ENCODE results near the gene STK16.
"Not testable (repeated sequence)": the region's sequence is repeated elsewhere in the genome, so short reads cannot be mapped to it uniquely, and the experiment has no call there.

STK16 gene

DNA sequence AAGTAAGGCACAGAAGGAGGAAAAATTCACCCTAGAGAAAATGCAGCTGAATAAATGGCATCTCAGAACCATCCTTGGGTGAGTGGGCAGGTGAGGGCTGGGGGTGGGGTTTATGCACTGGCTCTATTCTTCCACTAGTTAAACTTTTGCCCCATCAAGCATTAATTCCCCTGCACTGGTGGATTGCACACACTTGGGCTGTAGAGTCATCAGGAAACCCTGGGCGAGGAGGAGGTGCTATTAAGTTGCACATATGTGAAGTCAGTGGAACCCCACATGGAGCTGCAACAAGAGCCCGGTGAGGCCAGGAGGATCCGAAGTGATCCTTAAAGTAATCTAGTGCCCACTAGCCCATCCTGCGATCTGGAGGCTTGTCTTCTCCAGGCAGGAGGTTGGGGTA, 27.1 kb downstream of the STK16 start:
- no peak for DNase-seq

DNA sequence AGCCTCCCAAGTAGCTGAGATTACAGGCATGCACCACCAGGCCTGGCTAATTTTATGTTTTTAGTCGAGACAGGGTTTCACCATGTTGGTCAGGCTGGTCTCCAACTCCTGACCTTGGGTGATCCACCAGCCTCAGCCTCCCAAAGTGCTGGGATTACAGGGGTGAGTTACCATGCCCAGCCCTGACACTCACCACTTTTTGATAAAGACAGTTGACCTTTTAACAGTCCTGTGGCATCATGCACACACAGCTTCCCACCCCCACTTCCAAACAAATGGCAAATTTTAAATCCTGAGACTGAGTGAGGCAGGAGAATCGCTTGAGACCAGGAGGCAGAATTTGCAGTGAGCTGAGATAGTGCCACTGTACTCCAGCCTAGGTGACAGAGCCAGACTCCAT, 27.7 kb downstream of the STK16 start:
- no peak for DNase-seq

DNA sequence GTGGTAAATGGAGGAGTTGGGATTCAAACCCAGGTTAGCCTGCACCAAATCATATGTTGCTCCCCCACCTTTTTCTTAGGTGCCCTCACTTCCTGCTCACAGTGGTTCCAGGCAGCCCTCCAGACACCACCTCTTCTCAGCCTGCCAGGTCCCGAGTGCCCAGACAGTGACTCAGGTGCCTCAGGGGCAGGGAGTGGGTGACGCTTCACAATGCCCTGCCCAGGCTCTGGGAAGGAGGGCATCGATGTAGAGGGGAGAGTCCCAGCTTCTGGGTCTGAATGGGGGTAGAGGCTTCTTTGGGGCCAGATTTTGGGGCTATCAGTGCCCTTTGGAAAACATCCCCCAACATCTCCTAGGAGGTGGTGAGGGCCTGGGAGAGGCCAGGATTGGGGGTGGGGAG, 28.7 kb downstream of the STK16 start:
- DNase-seq: no peak

DNA sequence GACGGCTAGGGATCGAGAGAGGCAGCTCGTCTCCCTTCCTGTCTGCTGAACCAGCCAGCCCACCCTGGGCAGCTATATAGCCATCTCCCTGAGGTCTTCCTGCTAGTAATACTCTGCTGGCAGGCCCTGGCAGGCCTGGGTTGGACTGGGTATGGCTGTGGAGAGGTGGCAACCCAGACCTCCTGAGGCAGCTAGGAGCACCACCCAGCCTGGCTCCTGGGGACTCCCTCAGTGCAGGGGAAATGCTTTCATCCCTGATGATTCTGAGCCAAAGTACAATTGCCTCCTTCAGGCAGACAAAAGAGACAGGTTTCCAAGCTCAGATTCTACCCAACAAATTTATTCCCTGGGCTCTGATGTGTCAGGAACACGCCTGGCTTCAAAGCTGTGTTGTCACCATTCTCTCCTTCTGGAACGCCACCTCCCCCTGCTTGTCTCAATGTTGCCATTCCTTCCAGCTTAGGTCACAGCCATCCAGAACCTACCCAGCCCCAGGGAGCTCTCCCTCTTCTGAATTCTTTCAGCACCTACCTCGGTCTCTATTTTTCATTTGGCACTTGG, 29.2 kb downstream of the STK16 start:
- no peak for DNase-seq

DNA sequence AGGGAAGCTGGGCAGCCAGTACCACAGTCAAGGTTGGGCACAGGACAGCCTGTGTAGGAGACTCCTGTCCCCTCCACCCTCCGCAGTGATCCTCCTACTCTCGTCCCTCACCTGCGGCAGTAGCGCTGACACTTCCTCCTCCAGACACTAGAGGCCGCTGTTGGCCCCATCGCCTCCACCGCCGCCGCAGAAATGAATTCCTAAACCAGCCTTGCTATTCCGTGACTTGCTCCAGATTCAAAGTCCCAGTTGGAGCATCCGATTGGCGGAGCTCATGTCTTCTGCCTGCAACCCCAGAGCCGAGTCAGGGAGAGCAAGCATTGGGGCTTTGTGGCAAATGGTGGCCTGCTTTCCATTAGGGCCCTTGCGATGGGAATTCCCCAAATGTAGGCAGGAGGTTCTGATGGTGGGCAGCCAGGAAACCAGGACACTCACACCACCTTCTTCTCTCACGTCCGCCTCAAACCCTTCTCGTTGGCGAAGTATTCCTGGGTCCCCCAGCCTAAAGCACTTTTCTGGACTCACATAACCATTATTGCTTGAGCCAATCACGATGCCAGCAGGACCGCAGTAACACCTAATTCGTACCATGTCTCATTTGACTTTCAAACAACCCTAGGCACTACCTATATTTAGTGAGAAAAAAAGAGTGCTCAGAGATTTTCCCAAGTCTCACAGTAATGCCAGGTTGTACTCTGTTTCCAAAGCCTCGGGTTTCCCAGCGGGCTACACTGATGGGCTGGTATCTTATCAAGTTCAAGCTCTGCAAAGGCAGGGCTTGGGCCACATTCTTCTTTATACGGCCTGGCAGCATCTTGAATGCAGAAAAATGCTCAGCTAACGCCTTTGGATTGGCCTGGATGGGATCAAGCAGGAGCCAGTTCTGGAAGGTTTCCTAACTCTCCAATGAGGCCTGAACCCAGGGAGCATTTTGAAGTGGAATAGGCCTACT, 32.7 kb downstream of the STK16 start:
- DNase-seq: peak in 1 of 2 experiments; percentile 58

DNA sequence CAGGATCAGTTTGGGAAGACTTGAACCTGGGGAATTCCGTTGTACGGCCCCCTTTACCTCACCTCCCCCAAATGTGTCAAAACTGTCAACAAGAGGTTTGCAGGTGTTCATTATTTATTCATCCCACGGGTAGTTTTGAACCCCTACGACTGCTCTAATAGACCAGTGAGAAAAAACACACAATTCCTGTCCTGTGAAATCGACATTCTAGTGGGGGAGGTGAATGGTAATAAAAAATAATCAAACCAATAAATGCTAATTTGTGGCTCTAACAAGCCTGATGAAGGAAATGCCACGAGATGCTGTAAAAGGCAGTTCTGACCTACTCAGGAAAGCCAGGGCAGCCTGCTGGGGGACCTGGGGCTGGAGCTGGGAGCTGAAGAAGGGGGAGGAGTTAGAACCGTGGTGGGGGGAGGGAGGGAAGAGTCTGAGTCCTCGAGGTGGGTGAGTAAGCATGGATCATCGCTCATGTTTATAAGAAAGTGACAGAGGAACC, 33.4 kb downstream of the STK16 start:
- DNase-seq: peak in 1 of 2 experiments; percentile 69

DNA sequence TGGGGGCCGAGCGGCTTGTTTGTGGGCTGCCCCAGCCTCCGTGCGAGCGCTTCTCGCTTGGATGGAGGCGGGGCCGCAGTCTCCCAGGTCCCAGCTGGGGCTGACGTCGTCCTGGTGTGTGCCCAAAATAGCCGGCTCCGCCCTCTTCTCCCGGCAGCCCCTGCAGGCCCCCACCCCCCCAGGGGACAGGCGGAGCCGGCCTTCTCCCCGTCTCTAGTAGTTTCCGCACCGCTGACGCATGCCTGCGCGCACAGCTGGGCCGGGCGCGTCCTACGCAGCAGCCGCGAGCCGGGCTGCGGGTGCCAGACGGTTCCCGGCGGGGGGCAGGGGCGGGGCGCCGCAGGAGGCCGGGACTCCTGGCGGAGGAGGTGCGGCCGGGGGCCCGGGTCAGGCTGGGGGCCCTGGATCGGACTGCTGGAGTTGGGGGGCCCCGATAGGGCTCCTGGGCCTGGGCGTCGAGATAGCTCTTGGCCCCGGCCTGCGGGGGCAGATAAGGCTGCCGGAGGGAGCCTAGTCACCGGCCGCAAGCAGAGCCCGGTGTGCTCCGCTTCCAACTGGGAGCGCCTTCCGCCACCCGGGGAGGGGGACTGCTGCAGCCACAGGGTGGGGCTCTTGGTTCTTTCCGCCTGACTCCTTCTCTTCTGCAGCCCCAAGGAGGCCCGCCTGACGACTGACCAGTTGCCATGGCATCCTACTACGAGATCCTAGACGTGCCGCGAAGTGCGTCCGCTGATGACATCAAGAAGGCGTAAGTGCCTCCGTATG, 34.1 kb downstream of the STK16 start, which contains the start of gene DNAJB2:
Gene DNAJB2 (plus strand): TSS at position 216 of the 765 bp plus-strand sequence. CDS start 468 bp downstream, at position 684.
- peak; percentile 71 to 98 for DNase-seq

DNA sequence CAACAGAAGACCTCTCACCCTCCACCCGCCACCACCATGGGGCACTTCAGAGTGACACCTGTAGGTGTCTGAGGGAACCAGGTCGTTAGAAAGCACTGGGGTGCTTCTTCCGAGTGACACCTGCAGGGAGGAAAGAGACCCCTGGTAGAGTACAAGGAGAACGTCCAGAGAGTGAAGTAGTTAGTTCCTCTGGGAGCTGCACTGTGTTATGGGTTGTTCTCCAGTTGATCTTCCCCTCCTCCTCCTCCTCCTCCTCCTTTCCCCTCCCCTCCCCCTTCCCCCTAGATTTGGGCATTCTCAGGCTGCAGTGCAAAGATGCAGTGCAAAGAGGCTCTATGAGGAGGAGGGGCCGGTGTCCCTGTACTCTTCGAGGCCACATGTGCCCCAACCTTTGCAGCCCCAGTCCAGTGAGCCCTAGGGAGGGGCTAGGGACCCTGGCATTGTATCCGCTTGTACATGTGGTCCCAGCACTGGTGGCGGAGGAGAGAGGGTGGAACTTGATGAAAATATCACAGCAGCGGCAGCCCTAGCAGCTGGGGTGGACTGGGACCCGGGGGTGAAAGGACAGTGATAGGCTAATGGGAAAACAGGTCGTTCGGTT, 34.7 kb downstream of the STK16 start:
- DNase-seq: no peak

DNA sequence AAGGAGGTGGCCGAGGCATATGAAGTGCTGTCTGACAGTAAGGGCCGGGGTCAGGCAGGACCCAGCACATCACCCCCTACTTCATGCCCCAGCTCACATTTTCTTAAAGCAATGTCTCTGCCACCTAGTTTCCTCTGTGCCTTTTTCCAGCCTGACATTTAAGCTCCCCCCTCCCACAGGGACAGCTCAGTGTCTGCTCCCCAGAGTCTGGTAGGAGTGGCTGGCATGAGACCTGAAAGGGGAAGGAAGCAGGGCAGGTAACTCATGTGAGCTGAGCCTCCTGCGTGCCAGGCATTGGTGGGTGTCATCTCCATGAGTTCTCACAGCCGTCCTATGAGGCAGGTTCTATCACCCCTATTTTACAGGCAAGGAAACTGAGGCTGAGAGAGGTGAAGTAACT, 35.4 kb downstream of the STK16 start:
- DNase-seq: no peak

DNA sequence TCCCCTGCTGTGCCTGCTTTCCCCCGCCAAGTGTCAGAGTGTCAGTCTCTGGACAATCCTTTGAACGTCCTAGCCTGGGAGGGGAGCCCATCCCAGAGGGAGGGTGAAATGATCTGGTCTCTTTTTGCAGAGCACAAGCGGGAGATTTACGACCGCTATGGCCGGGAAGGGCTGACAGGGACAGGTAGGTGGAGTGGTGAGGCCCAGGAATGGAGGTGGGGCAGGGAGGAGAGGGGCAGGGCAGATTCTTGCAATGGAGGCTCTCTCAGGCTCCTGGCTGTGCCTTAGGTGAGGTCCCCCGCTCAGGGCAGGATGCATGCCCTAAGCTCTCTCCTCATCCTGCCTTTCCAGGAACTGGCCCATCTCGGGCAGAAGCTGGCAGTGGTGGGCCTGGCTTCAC, 36.3 kb downstream of the STK16 start:
- DNase-seq: no peak

DNA sequence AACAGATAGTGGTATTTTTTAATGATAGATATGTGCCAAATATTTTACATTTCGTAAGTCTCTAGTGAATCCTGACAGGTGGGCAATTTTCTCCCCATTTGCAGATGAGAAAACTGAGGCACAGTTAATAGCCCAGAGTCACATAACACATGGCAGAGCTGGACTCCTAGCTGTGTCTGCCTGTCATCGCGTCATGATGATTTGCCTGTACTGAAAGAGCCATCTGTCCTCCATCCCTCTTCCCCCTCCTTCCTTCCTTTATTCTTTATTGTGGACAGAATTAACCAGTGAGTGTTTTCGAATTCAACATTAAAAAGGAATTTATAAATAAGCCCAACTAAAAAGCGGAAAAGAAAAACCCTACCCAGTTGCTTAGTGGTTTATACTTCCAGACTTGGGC, 37.1 kb downstream of the STK16 start:
- no peak for DNase-seq

DNA sequence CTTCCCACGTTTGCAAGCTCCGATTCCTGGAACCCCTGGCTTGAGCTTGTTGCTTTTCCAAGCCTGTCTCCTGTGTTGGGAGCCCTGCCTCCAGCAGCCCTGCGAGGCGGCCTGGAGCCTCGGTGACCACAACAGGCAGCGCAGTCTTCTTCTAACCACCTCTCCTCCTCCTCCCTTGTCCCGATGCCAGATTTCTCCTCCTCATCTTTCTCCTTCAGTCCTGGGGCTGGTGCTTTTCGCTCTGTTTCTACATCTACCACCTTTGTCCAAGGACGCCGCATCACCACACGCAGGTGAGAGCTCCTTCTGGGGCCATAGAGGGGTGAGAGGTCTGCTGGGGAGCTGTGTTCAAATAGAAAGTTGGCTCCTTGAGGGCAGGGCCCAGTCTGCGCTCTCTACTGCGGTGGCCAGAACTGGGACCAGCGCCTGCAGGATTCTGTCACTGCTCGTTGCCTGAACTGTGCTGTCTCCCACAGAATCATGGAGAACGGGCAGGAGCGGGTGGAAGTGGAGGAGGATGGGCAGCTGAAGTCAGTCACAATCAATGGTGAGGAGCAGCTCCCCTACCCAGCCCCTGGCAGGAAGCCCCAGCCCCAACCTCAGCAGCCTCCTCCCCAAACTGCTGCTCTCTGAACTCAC, 37.8 kb downstream of the STK16 start:
- DNase-seq: no peak

DNA sequence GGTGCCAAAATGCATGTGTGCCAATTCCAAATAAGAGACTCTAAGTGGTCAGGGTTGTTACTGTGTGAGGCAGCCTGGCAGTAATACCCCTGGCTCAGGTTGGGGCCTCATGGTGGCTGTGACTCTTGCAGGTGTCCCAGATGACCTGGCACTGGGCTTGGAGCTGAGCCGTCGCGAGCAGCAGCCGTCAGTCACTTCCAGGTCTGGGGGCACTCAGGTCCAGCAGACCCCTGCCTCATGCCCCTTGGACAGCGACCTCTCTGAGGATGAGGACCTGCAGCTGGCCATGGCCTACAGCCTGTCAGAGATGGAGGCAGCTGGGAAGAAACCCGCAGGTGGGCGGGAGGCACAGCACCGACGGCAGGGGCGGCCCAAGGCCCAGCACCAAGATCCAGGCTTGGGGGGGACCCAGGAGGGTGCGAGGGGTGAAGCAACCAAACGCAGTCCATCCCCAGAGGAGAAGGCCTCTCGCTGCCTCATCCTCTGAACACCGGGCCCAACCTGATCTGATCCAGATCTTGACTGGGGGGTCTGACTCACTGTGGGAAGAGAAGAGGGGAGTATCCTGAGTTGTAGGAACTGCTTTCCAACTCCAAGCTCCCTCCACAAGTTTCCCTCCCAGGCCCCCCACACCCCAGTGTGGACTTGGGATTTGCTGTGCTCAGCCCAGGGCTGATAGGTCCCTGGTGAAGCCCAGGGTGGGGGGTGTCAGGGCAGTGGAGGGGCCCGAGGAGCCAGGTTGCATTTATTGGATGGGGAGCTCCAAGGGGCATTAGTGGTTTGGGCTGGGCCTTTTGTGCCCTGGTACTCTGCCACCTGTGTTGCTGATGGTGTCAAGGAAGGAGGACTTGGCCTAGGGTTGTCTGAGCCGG, 39.5 kb downstream of the STK16 start:
- no peak for DNase-seq

DNA sequence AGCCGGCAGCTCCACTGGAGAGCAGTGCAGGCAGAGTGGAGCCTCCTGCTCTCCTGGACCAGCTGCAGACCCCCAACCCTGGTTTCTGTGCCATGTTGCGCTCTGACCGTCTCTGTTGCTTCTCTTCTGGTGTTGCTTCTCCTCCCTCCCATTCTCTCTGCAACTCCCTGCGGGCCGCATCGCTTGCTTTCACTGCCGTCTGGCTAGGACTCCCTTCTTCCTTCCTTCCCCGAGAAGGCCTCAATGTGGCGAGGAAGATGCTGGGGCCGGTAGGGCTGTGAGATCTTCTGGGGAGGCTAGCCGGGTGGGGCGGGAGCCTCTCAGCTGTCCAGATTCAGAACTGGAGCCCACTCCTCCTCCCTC, 40.1 kb downstream of the STK16 start:
- DNase-seq: no peak

DNA sequence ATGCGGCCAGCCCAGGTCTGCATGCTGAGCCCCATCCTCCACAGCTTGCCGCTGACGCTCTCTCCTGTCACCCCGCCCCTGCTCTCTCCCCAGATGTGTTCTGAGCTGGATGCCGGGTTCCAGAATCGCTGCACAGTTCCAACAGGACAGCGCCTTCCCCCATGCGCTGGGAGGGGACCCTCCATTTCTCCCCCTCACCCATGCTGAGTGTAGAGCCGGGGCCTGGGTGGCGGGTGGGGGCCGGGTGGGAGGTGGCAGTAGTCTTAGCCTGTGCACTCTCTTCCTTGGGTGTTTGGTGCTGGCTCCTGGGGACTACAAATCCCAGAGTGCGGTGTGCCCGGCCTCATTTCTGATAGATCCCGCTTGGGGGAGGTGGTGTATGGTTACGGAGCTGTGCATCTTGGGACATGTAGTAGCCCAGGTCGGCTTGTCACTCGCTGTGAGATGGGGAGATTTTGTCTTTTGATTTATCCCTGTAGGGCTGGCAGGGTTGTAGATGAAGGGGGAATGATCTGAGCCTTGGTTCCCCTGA, 40.7 kb downstream of the STK16 start:
- DNase-seq: peak in 1 of 2 experiments; percentile 14

DNA sequence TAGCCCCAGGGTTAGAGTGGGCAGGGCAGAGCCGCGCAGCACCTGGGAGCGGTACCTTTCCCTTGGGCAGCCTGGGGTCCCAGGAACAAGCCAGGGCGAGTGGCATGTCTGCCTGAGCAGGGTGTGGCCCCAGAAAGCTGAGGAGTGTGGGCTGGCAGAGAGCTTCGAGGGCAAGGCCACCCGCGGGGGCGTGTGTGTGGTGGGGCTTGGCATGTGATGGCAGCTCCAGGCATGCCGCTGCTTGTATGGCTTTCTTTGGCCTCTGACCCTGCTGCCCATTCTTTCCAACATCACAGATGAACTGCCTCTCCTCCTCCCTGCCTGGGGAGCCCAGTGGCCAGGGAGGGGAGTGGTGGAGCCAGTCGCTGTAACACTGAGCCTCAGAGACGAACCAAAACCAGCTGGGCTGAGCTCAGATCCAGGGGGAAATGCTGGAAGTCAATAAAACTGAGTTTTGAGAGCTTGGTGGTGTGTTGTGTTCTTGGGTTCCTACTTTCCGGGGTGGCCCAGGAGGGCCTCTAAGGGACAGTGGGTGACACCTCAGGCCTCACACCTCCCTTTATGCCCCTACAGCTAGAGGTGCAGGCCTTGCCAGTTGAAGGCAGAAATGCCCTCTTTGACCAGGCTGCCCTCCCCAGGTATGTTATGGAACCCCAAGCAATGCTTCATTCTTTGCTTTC, 41.3 kb downstream of the STK16 start:
- DNase-seq: no peak

DNA sequence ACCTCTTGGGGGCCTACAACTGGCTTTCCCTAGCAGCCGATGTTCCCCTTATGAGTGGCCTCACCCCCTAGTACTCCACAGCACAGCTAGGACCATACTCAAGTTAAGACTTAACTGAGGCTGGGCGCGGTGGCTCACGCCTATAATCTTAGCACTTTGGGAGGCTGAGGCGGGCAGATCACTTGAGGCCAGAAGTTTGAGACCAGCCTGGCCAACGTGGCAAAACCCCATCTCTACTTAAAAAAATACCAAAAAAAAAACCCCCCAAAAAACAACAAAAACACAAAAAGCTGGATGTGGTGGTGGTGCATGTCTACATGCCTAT, 41.8 kb downstream of the STK16 start:
- DNase-seq: not testable (repeated sequence)

DNA sequence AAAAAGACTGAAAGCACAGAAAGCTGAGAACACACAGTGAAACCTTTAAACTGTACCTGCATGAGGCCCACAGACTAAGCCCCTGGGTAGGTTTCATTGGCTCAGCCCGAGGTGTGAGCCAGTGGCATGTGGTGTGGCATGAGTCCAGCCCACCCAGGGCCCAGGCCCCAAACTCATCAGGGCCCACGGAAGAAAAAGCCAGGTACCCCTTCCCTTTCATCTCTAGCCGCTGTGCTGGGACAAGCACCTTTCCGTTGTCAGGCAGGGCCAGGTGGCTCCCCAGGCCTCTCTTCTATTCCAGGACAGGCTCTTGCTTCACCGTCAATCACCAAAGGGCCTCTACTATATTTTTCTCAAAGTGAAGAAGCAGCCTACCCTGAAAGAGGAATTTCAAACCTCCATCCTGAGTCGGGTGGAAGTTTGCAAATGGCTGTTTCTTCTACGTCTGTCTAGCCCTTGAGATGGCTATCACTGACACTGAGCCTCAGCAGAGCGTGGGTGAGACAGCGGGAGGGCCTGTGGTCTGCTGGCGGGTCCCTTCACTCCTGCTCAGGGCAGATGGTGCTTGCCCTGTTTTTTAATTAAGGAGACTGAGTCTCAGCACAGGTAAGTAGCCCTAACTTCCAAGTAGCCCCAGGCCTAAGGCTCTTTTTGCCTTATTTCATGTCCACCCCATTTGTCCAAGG, 42.4 kb downstream of the STK16 start:
- DNase-seq: no peak

DNA sequence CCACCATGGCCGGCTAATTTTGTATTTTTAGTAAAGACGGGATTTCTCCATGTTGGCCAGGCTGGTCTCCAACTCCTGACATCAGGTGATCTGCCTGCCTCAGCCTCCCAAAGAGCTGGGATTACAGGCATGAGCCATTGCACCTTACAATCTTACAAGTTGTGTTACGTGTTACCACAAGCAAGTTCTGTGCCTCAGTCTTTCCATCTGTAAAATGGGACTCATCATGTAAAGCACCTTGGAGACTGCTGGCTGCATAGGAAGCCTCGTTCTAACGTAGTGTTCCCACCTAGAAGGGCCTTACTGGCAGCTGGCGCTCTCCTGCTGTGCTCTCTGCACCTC, 43.9 kb downstream of the STK16 start:
- no peak for DNase-seq
